Colonic mucosa (tissue), 4 donors: ENCODE results near the gene DUSP7. TPM values are rescaled to one million over a fixed set of nuclear protein-coding genes. Genes with fewer than 3 reads are reported as not detected.

Experiments
- DNase-seq: peaks from one replicate; pipeline ENCODE4 v3.0.0-alpha.2; 2020
- H3K27ac ChIP-seq: fragments of 200-600 bp; one replicate; pipeline ENCODE4 v1.8.0; 2021
- H3K27me3 ChIP-seq: fragments of 200-600 bp; one replicate; pipeline ENCODE4 v1.8.0; 2021
- H3K36me3 ChIP-seq: fragments of 200-600 bp; one replicate; pipeline ENCODE4 v1.8.0; 2021
- H3K4me1 ChIP-seq: fragments of 200-600 bp; one replicate; pipeline ENCODE4 v1.8.0; 2021; ENCODE audit warnings: mild to moderate bottlenecking
- H3K4me3 ChIP-seq: fragments of 200-600 bp; one replicate; pipeline ENCODE4 v1.8.0; 2021
- H3K9ac ChIP-seq, 2 donors: one replicate each; pipeline ENCODE4 v1.7.0; 2013; ENCODE audit warnings: control low read depth in 2 of 2, low read depth in 2 of 2, low read length in 2 of 2
- H3K9me3 ChIP-seq: fragments of 200-600 bp; one replicate; pipeline ENCODE4 v1.8.0; 2021
- intact Hi-C: fragments of 100-400 bp; cut with DNase I; formaldehyde crosslinking; loops from one replicate; pipeline ENCODE4 v1.14.1; 2022
- total RNA-seq, 2 donors: library from RNA; stranded (reverse); fragmentation: NEBNext Ultra II Directional in 1 of 2; extraction: Animal tissue kit (Norgen Biotek cat#: 25700) in 1 of 2; gene quantifications; one replicate each; pipeline ENCODE4 v1.2.1, GENCODE V29; 2021
- TF ChIP-seq, protein P1 (sequence below): fragments of 200-600 bp; IDR thresholded peaks from one replicate; pipeline ENCODE4 v1.8.0; 2022; ENCODE audit warnings: antibody characterized with exemption, mild to moderate bottlenecking
- donor health status: healthy.
- donor health status: DM: no; HTN: no; CAD: no.
- donor health status: DM: no; HTN: no; CAD: no.

The DUSP7 gene
- total RNA-seq, 2 donors from 2014 or later: 9.5 to 9.8 TPM

DNA sequence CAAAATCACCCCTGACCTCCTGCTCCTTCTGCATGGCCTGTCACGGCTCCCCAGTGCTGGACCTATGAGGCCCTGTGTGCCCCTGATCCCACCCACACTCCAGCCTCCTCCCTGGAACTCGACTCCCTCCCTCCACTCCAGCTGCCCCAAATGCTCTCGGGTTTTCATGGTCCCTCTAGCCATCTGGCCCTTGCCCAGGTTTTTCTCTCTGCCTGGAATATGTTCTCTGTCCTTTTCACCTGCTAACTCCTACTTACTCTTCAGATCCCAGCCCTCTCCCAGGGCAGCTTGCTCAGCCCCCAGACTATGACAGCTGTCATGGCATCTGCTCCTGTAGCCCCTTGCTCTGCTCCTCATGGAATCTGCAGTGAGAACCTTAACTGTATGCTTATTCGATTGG lies 30.3 kb downstream of the DUSP7 start:
- no peak overlapping the region for H3K4me3 ChIP-seq
- no peaks in the 10 kb centered on the region for H3K4me1 ChIP-seq
- TF ChIP-seq, protein P1, sequence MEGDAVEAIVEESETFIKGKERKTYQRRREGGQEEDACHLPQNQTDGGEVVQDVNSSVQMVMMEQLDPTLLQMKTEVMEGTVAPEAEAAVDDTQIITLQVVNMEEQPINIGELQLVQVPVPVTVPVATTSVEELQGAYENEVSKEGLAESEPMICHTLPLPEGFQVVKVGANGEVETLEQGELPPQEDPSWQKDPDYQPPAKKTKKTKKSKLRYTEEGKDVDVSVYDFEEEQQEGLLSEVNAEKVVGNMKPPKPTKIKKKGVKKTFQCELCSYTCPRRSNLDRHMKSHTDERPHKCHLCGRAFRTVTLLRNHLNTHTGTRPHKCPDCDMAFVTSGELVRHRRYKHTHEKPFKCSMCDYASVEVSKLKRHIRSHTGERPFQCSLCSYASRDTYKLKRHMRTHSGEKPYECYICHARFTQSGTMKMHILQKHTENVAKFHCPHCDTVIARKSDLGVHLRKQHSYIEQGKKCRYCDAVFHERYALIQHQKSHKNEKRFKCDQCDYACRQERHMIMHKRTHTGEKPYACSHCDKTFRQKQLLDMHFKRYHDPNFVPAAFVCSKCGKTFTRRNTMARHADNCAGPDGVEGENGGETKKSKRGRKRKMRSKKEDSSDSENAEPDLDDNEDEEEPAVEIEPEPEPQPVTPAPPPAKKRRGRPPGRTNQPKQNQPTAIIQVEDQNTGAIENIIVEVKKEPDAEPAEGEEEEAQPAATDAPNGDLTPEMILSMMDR: no peak
- intact Hi-C loops: no loop called here
- H3K9ac ChIP-seq: no peak overlapping the region
- H3K36me3 ChIP-seq: no peaks in the 10 kb centered on the region
- H3K9me3 ChIP-seq: no peaks in the 10 kb centered on the region
- no peaks in the 10 kb centered on the region for H3K27me3 ChIP-seq
- DNase-seq: no peak
- H3K27ac ChIP-seq: no peak overlapping the region

GRCh38 chr3:52025453-52025852 lies 30.9 kb downstream of the DUSP7 start:
- Histone ChIP-seq H3K27ac (no peak overlapping the region), H3K4me1 (no peaks in the 10 kb centered on the region), H3K4me3 (no peak overlapping the region), H3K36me3 (no peaks in the 10 kb centered on the region), H3K9me3 (no peaks in the 10 kb centered on the region), H3K9ac (no peak overlapping the region), H3K27me3 (no peaks in the 10 kb centered on the region)
- TF ChIP-seq, protein P1: no peak
- no peak for DNase-seq
- intact Hi-C loops: no loop called here

- intact Hi-C loops: no loop called here
- H3K36me3 ChIP-seq: no peaks in the 10 kb centered on the region
- no peak for DNase-seq
- TF ChIP-seq, protein P1: no peak
- H3K9ac ChIP-seq: no peak overlapping the region
- no peak overlapping the region for H3K4me3 ChIP-seq
- no peaks in the 10 kb centered on the region for H3K9me3 ChIP-seq
- no peak overlapping the region for H3K27ac ChIP-seq
- H3K27me3 ChIP-seq: no peaks in the 10 kb centered on the region
- no peaks in the 10 kb centered on the region for H3K4me1 ChIP-seq
Measured at GRCh38 chr3:52024765-52025452, 31.5 kb downstream of the DUSP7 start.

GRCh38 chr3:52023860-52024764 lies 32.3 kb downstream of the DUSP7 start:
- intact Hi-C loops: no loop called here
- DNase-seq: no peak
- TF ChIP-seq, protein P1: no peak
- Histone ChIP-seq H3K36me3 (no peaks in the 10 kb centered on the region), H3K4me1 (no peaks in the 10 kb centered on the region), H3K27me3 (no peaks in the 10 kb centered on the region), H3K27ac (no peak overlapping the region), H3K9ac (no peak overlapping the region), H3K4me3 (no peak overlapping the region), H3K9me3 (no peaks in the 10 kb centered on the region)

DNA sequence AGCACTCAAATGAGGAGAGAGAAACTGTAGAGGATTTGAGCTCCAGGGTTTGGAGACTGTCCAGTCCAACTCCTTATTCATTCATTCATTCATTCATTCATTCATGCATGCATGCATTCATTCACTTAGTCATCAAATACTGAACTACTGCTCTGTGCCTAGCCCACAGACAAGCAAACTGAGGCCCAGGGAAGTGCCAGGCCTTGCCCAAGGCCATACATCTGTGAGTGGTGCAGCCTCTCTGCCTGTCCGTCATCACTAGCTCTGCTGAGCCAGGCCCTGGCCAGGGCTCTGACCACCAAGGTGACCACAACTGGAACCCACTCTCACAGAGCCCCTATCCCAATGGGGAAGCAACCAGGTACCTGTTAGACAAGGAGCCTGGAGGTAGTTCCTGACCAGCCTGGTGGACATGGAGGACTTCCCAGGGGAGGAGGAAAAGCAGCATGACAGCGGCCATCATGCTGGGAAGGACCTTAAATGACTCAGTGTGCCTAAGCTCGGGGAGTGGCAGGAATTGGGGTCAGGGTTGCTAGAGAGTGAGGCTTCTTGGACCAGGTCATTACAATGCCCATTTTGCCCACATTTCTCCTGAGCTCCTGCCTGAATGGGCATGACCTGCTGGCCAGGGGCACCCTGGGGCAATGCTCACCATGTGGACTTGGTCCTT lies 33.1 kb downstream of the DUSP7 start:
- Histone ChIP-seq H3K9me3 (no peaks in the 10 kb centered on the region), H3K9ac (no peak overlapping the region), H3K4me3 (no peak overlapping the region), H3K27ac (no peak overlapping the region), H3K27me3 (no peaks in the 10 kb centered on the region), H3K36me3 (no peaks in the 10 kb centered on the region), H3K4me1 (no peaks in the 10 kb centered on the region)
- intact Hi-C loops: no loop called here
- TF ChIP-seq, protein P1: no peak
- DNase-seq: no peak
